CD14-positive monocyte (primary cell): ENCODE results near the gene ELOVL3. TPM values are rescaled to one million over a fixed set of nuclear protein-coding genes. Genes with fewer than 3 reads are reported as not detected.

Source experiments
- DNase-seq, 3 donors: peaks; one replicate each; pipeline ENCODE4 v3.0.0-alpha.2; 2011 to 2022
- H2AFZ ChIP-seq: 2 replicates; pipeline ENCODE4 v1.6.0; 2012; ENCODE audit warnings: mild to moderate bottlenecking, low read depth, low read length, inconsistent platforms; ENCODE audit not compliant: insufficient read depth, poor library complexity, severe bottlenecking
- H3K27ac ChIP-seq, 2 donors: 1 replicate in 1 of 2; 2 replicates in 1 of 2; pipeline ENCODE4 v1.5.1; 2012 to 2013; ENCODE audit warnings: low read length in 2 of 2, control low read depth in 1 of 2, inconsistent platforms in 1 of 2, low read depth in 1 of 2, mild to moderate bottlenecking in 1 of 2
- H3K27me3 ChIP-seq, 2 donors: one replicate each; pipeline versions ENCODE4 v1.6.0 to v1.6.1; 2011 to 2013; ENCODE audit warnings: low read length in 2 of 2; ENCODE audit not compliant: control insufficient read depth in 2 of 2, insufficient read depth in 2 of 2
- H3K36me3 ChIP-seq, 2 donors: replicated peaks in 1 of 2; 1 replicate in 1 of 2; 2 replicates in 1 of 2; pipeline versions ENCODE4 v1.5.1 to v1.6.1; 2012 to 2013; ENCODE audit warnings: low read length in 2 of 2, control low read depth in 1 of 2, inconsistent platforms in 1 of 2, mild to moderate bottlenecking in 1 of 2; ENCODE audit not compliant: insufficient read depth in 2 of 2, control insufficient read depth in 1 of 2
- H3K4me1 ChIP-seq, 2 donors: 1 replicate in 1 of 2; 2 replicates in 1 of 2; pipeline versions ENCODE4 v1.5.1 to v1.6.1; 2012 to 2013; ENCODE audit warnings: low read length in 2 of 2, control low read depth in 1 of 2, inconsistent platforms in 1 of 2, mild to moderate bottlenecking in 1 of 2, moderate library complexity in 1 of 2; ENCODE audit not compliant: insufficient read depth in 2 of 2, control insufficient read depth in 1 of 2
- H3K4me2 ChIP-seq: replicated peaks from 2 replicates; pipeline ENCODE3; 2012; ENCODE audit warnings: low read length, moderate library complexity, mild to moderate bottlenecking; ENCODE audit not compliant: poor library complexity, severe bottlenecking; ENCODE audit errors: extremely low read depth
- H3K4me3 ChIP-seq, 3 experiments: fragments of 200-600 bp in 1 of 3; sonication (generic) in 1 of 3; replicated peaks in 1 of 3; 1 replicate in 2 of 3; 2 replicates in 1 of 3; pipeline ENCODE4 v1.5.1; 2011 to 2013; ENCODE audit warnings: low read length in 3 of 3, mild to moderate bottlenecking in 3 of 3, control low read depth in 2 of 3, low read depth in 2 of 3, inconsistent platforms in 1 of 3, moderate library complexity in 1 of 3
- H3K79me2 ChIP-seq: 2 replicates; pipeline ENCODE4 v1.6.0; 2012; ENCODE audit warnings: mild to moderate bottlenecking, control low read depth, inconsistent platforms, low read length, moderate library complexity; ENCODE audit not compliant: insufficient read depth
- H3K9ac ChIP-seq: 2 replicates; pipeline ENCODE4 v1.6.0; 2017; ENCODE audit warnings: low read length, mild to moderate bottlenecking; ENCODE audit not compliant: insufficient read depth, poor library complexity, severe bottlenecking
- H3K9me3 ChIP-seq, 2 donors: replicated peaks in 1 of 2; 1 replicate in 1 of 2; 2 replicates in 1 of 2; pipeline versions ENCODE4 v1.5.1 to v1.6.1; 2012 to 2013; ENCODE audit warnings: low read length in 2 of 2, control low read depth in 1 of 2; ENCODE audit not compliant: control insufficient read depth in 1 of 2, insufficient read depth in 1 of 2
- H4K20me1 ChIP-seq: 2 replicates; pipeline ENCODE4 v1.6.0; 2012; ENCODE audit warnings: mild to moderate bottlenecking, low read length, control low read depth, moderate library complexity; ENCODE audit not compliant: insufficient read depth
- H3K27ac Mint-ChIP-seq, 7 donors: one replicate each; pipeline ENCODE4 v1.8.0; 2020; ENCODE audit warnings: mild to moderate bottlenecking in 7 of 7, mixed read lengths in 7 of 7, moderate library complexity in 6 of 7, inconsistent platforms in 2 of 7
- H3K27me3 Mint-ChIP-seq, 3 donors: one replicate each; pipeline ENCODE4 v1.8.0; 2021 to 2022; ENCODE audit warnings: low read depth in 3 of 3, mild to moderate bottlenecking in 3 of 3, mixed read lengths in 3 of 3, moderate library complexity in 3 of 3, inconsistent platforms in 1 of 3
- H3K36me3 Mint-ChIP-seq, 2 donors: one replicate each; pipeline ENCODE4 v1.8.0; 2020; ENCODE audit warnings: mixed read lengths in 2 of 2, inconsistent platforms in 1 of 2, mild to moderate bottlenecking in 1 of 2
- H3K4me1 Mint-ChIP-seq: one replicate; pipeline ENCODE4 v1.8.0; 2020; ENCODE audit warnings: mild to moderate bottlenecking, mixed read lengths
- H3K4me3 Mint-ChIP-seq, 2 donors: one replicate each; pipeline ENCODE4 v1.8.0; 2020; ENCODE audit warnings: mild to moderate bottlenecking in 2 of 2, mixed read lengths in 2 of 2, moderate library complexity in 1 of 2
- H3K9me3 Mint-ChIP-seq, 7 donors: one replicate each; pipeline ENCODE4 v1.8.0; 2020 to 2022; ENCODE audit warnings: mixed read lengths in 7 of 7, mild to moderate bottlenecking in 6 of 7, moderate library complexity in 6 of 7, inconsistent platforms in 2 of 7
- WGBS: methylation state at CpG from one replicate; pipeline ENCODE4 v1.1.5; 2013; ENCODE audit warnings: missing lambda C conversion rate; ENCODE audit not compliant: insufficient coverage; 5-methylcytosine and 5-hydroxymethylcytosine counted together
- intact Hi-C, 2 donors: fragments of 100-400 bp; cut with micrococcal nuclease; formaldehyde crosslinking; loops; one replicate each; pipeline versions ENCODE4 v1.15.0 to v1.15.1; 2023
- polyA plus RNA-seq, 3 donors: library from polyadenylated mRNA; depleted of rRNA in 1 of 3; unstranded in 2 of 3; stranded (reverse) in 1 of 3; fragments of 300-500 nt in 2 of 3; fragments of >200 nt in 1 of 3; fragmentation: Illumina TruSeq in 2 of 3; gene quantifications; 1 replicate in 2 of 3; 2 replicates in 1 of 3; pipeline ENCODE4 v1.2.3, GENCODE V29; 2012 to 2021
- TF ChIP-seq, protein P1 (sequence below): fragments of 200-600 bp; IDR thresholded peaks from one replicate; pipeline ENCODE4 v1.8.0; 2022; ENCODE audit warnings: antibody characterized with exemption, mild to moderate bottlenecking

ELOVL3 gene
- polyA plus RNA-seq, 3 donors, result 1.5 to 3.2 (median 2.2) TPM

DNA sequence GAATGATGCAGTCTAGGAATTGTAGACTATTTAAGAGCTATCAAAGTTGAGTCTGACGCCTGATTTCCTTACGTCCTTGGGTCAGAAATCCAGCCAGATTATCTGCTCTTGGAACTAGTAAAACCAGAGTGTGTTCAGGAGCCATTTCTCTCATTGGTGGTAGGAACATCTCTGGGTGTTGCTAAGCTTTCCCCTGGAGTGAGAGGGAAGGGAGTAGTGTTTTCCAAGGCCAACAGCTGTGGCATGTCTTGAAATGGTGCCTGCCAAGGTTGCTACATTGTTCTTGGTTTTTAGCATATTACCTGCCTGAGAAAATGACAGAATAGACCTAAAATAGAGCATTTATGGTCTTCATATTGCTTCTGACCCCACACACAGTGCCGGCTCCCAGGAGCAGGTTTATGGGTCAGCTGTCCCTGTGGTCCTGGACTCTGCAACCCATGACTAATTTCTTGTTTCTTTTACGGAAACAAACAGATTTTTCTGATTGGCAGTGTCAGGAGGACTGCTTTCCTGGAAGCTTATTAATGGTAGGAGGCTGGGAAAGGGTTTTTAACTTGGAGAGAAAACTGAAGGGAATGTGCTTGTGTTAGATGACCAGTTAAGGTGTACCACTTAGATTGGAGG lies 36.8 kb downstream of the ELOVL3 start:
- Mint-ChIP-seq H3K4me1 (no peaks in the 10 kb centered on the region), H3K36me3 (peaks cover 71 to 82% of the 10 kb centered on the region in 2 donors), H3K27ac (peak overlapping the region in 1 of 7 donors; percentile 57), H3K9me3 (no peaks in the 10 kb centered on the region), H3K4me3 (no peak overlapping the region), H3K27me3 (no peaks in the 10 kb centered on the region)
- no peaks in the 10 kb centered on the region for H3K27me3 ChIP-seq
- no peak overlapping the region for H3K27ac ChIP-seq
- no peak for DNase-seq
- no peaks in the 10 kb centered on the region for H3K9me3 ChIP-seq
- H3K4me1 ChIP-seq, result no peaks in the 10 kb centered on the region
- peaks cover 88% of the 10 kb centered on the region for H4K20me1 ChIP-seq
- intact Hi-C loops, result no loop called here
- TF ChIP-seq, protein P1, sequence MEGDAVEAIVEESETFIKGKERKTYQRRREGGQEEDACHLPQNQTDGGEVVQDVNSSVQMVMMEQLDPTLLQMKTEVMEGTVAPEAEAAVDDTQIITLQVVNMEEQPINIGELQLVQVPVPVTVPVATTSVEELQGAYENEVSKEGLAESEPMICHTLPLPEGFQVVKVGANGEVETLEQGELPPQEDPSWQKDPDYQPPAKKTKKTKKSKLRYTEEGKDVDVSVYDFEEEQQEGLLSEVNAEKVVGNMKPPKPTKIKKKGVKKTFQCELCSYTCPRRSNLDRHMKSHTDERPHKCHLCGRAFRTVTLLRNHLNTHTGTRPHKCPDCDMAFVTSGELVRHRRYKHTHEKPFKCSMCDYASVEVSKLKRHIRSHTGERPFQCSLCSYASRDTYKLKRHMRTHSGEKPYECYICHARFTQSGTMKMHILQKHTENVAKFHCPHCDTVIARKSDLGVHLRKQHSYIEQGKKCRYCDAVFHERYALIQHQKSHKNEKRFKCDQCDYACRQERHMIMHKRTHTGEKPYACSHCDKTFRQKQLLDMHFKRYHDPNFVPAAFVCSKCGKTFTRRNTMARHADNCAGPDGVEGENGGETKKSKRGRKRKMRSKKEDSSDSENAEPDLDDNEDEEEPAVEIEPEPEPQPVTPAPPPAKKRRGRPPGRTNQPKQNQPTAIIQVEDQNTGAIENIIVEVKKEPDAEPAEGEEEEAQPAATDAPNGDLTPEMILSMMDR, result no peak
- 86% methylated on average over 2 of the region's 4 CpGs for WGBS
- no peak overlapping the region for H3K4me2 ChIP-seq
- peaks cover 54 to 94% of the 10 kb centered on the region in 2 donors for H3K36me3 ChIP-seq
- no peak overlapping the region for H3K9ac ChIP-seq
- H3K79me2 ChIP-seq, result peaks cover 55% of the 10 kb centered on the region
- H3K4me3 ChIP-seq, result no peak overlapping the region
- no peak overlapping the region for H2AFZ ChIP-seq

DNA sequence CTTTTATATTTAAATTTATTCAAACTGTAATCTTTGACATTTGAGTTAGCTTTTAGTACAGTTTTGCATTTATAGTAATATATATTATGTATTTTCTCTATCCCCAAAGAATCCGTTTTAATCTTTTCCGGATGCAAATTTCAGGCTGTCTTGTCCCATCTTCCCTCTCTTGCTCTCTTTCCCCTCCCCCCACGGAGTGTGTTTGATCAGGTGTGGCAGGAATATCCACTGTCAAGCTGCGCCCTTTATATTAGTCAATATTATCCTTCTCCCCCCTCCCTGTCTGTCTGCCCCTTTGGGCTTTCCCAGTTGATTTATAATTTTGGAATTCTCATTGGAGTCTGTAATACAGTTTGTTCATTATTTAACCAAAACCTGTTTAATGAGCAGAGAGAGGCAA lies 38.3 kb downstream of the ELOVL3 start:
- Mint-ChIP-seq H3K4me3 (no peak overlapping the region), H3K27me3 (no peaks in the 10 kb centered on the region), H3K27ac (no peak overlapping the region), H3K9me3 (no peaks in the 10 kb centered on the region), H3K36me3 (peaks cover 73 to 86% of the 10 kb centered on the region in 2 donors), H3K4me1 (peaks cover 12% of the 10 kb centered on the region)
- Histone ChIP-seq H4K20me1 (peaks cover 89% of the 10 kb centered on the region), H3K9me3 (no peaks in the 10 kb centered on the region), H3K9ac (no peak overlapping the region), H3K4me2 (no peak overlapping the region), H3K79me2 (peaks cover 63% of the 10 kb centered on the region), H3K27me3 (no peaks in the 10 kb centered on the region), H3K27ac (no peak overlapping the region), H3K4me3 (no peak overlapping the region), H2AFZ (no peak overlapping the region), H3K36me3 (peaks cover 47 to 99% of the 10 kb centered on the region in 2 donors), H3K4me1 (no peaks in the 10 kb centered on the region)
- TF ChIP-seq, protein P1, result no peak
- no CpG with 5 or more reads among the region's 4 CpGs for WGBS
- intact Hi-C loops, result no loop called here
- DNase-seq, result no peak
